Uterus (tissue), 4 donors: ENCODE results near the gene ARHGAP10. TPM values are rescaled to one million over a fixed set of nuclear protein-coding genes. Genes with fewer than 3 reads are reported as not detected.

Experiments used
- DNase-seq, 2 donors: peaks; one replicate each; pipeline ENCODE4 v3.0.0-alpha.2; 2019 to 2020
- H3K27ac ChIP-seq, 2 donors: fragments of 200-600 bp; sonication (generic); 1 replicate in 1 of 2; 2 replicates in 1 of 2; pipeline ENCODE4 v1.5.1; 2016 to 2018
- H3K27me3 ChIP-seq, 2 donors: fragments of 200-600 bp; sonication (generic); one replicate each; pipeline ENCODE4 v1.5.1; 2018 to 2019; ENCODE audit warnings: control low read depth in 1 of 2
- H3K36me3 ChIP-seq, 2 donors: fragments of 200-600 bp; sonication (generic); one replicate each; pipeline ENCODE4 v1.5.1; 2019; ENCODE audit warnings: control low read depth in 1 of 2
- H3K4me1 ChIP-seq, 2 donors: fragments of 200-600 bp; sonication (generic); one replicate each; pipeline ENCODE4 v1.5.1; 2018 to 2019; ENCODE audit warnings: control low read depth in 1 of 2
- H3K4me3 ChIP-seq, 2 donors: fragments of 200-600 bp; sonication (generic); 1 replicate in 1 of 2; 2 replicates in 1 of 2; pipeline ENCODE4 v1.5.1; 2018 to 2019; ENCODE audit warnings: mild to moderate bottlenecking in 1 of 2
- H3K9me3 ChIP-seq, 2 donors: fragments of 200-600 bp; sonication (generic); one replicate each; pipeline ENCODE4 v1.5.1; 2019; ENCODE audit warnings: control low read depth in 1 of 2
- POLR2A ChIP-seq, 2 donors: fragments of 450-650 bp; IDR thresholded peaks; one replicate each; pipeline ENCODE4 v1.6.1; 2016; ENCODE audit warnings: antibody characterized with exemption in 2 of 2, mild to moderate bottlenecking in 1 of 2, moderate library complexity in 1 of 2
- intact Hi-C: fragments of 100-400 bp; cut with DNase I; formaldehyde crosslinking; loops from one replicate; pipeline ENCODE4 v1.15.1; 2023; ENCODE audit warnings: low total_unique reads
- total RNA-seq, 4 donors: library from RNA; depleted of rRNA in 3 of 4; stranded (reverse); fragments of >200 nt in 3 of 4; gene quantifications; one replicate each; pipeline versions ENCODE4 v1.1.0 to v1.2.4, GENCODE V29; 2014 to 2023
- TF ChIP-seq, protein P1 (sequence below), 4 experiments: fragments of 200-600 bp in 2 of 4; fragments of 450-650 bp in 2 of 4; sonication (generic) in 2 of 4; IDR thresholded peaks; one replicate each; pipeline ENCODE4 v1.5.1; 2016 to 2019; ENCODE audit warnings: antibody characterized with exemption in 4 of 4, mild to moderate bottlenecking in 2 of 4, moderate library complexity in 1 of 4
- donor health status: DM: yes; HTN: yes; CAD: no.

Gene ARHGAP10
- total RNA-seq, 4 donors from 2014 or later, result 25.1 to 94.4 (median 54.4) TPM

DNA sequence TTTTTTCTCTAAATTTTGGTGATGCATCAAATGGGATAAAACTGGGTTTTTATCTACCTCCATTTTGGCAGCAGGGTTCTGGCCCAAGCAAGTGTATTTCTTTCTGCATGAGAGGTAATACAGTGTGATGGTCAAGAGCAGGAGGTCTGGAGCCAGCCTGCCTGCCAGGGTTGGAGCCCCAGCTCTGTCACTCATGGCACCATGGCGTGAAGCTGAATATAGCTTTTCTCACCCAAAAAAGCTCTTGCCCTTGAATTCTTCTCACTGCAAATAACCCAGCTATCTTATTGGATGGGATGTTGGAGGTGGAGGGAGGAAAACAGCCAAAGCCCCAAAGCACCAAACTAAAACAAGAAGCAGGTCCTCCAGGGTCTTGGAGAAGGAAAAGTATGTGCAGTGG, 218.4 kb downstream of the ARHGAP10 start:
- Histone ChIP-seq H3K4me1 (no peaks in the 10 kb centered on the region), H3K4me3 (no peak overlapping the region), H3K36me3 (no peaks in the 10 kb centered on the region), H3K27ac (no peak overlapping the region), H3K27me3 (no peaks in the 10 kb centered on the region), H3K9me3 (no peaks in the 10 kb centered on the region)
- intact Hi-C loops, result no loop called here
- no peak for DNase-seq
- no peak for TF ChIP-seq POLR2A (IDR thresholded peaks at IDR 0.05)

DNA sequence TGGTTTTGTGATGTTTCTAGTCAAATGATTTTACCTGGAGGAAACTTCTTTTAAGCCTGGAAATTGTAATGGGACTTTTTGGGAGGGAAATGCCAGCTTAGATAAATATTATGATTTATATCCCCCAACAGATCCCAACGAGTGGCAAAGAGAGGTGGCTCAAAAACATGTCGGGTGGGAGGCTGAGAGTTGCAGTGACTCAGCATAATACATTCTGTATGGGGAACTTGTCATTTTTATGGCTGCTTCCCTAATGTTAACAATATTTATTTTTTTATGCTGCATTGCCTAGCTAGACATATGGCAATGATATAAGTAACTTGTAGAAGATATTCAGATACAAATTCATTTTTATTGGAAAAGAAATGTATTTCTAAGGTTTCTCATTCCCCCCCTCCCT, 219.0 kb downstream of the ARHGAP10 start:
- Histone ChIP-seq H3K27ac (no peak overlapping the region), H3K9me3 (no peaks in the 10 kb centered on the region), H3K4me1 (no peaks in the 10 kb centered on the region), H3K4me3 (no peak overlapping the region), H3K27me3 (no peaks in the 10 kb centered on the region), H3K36me3 (no peaks in the 10 kb centered on the region)
- intact Hi-C loops, result no loop called here
- no peak for DNase-seq
- TF ChIP-seq, protein P1, sequence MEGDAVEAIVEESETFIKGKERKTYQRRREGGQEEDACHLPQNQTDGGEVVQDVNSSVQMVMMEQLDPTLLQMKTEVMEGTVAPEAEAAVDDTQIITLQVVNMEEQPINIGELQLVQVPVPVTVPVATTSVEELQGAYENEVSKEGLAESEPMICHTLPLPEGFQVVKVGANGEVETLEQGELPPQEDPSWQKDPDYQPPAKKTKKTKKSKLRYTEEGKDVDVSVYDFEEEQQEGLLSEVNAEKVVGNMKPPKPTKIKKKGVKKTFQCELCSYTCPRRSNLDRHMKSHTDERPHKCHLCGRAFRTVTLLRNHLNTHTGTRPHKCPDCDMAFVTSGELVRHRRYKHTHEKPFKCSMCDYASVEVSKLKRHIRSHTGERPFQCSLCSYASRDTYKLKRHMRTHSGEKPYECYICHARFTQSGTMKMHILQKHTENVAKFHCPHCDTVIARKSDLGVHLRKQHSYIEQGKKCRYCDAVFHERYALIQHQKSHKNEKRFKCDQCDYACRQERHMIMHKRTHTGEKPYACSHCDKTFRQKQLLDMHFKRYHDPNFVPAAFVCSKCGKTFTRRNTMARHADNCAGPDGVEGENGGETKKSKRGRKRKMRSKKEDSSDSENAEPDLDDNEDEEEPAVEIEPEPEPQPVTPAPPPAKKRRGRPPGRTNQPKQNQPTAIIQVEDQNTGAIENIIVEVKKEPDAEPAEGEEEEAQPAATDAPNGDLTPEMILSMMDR (IDR thresholded peaks at IDR 0.05), result no peak
- TF ChIP-seq POLR2A (IDR thresholded peaks at IDR 0.05), result no peak

DNA sequence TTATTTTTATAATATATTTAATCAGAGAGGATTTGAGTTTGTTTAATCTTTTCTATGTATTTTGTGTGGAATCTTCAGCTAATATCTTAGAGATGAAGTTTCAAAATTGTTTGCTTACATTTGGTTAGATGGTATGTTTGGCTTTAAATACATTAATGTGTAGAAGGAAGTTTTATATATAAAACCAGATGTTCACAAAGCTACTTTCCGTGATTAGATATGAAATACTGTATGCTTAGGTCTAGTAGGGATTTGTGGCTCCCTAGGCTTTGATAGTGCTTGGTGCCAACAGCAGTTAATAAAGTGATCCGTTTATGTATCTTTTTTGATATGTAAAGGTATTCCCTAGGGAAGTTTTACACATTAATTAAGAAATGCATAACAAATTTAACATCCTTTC, 223.0 kb downstream of the ARHGAP10 start:
- Histone ChIP-seq H3K27ac (no peak overlapping the region), H3K4me1 (no peaks in the 10 kb centered on the region), H3K4me3 (no peak overlapping the region), H3K27me3 (no peaks in the 10 kb centered on the region), H3K36me3 (no peaks in the 10 kb centered on the region), H3K9me3 (no peaks in the 10 kb centered on the region)
- intact Hi-C loops, result no loop called here
- TF ChIP-seq, protein P1 (IDR thresholded peaks at IDR 0.05), result no peak
- TF ChIP-seq POLR2A (IDR thresholded peaks at IDR 0.05), result no peak
- DNase-seq, result no peak

DNA sequence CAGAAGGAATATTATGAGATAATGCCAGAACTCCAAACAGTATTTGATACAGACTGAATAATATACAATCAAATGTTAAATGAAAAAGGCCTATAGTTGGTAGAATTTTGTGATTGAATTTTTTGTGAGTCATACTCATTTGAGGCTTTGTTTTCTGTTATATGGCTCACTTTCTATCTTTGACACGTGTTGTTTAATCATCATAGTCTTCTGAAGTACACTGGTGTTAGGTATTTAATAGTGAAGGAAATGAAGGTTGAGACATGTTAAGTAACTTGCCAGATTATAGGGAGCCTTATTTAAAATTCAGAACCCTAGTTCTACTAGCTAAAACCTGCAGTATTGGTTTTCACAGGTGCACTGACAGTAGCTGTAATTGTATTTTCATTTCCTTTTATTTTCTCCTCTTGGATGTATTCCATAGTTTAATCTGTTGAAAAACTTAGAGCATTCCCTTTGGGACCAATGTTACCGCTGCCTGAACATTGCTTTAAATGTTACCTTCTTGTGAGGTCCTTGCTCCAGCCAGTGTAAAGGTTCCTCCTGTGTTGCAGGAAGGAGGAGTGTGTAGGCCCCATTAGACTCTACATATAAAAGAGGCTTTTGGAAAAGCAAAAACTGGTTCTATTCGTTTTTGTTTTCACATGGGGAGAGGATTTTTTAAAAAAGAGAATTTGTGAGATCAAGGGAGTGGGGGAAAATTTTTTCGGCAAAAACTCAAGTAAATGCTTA, 224.1 kb downstream of the ARHGAP10 start:
- Histone ChIP-seq H3K27ac (peak overlapping the region in 1 of 2 donors; percentile 13), H3K9me3 (no peaks in the 10 kb centered on the region), H3K36me3 (no peaks in the 10 kb centered on the region), H3K4me1 (no peaks in the 10 kb centered on the region), H3K4me3 (no peak overlapping the region), H3K27me3 (no peaks in the 10 kb centered on the region)
- intact Hi-C loops, result no loop called here
- no peak for DNase-seq
- TF ChIP-seq POLR2A (IDR thresholded peaks at IDR 0.05), result no peak
- TF ChIP-seq, protein P1 (IDR thresholded peaks at IDR 0.05), result no peak

DNA sequence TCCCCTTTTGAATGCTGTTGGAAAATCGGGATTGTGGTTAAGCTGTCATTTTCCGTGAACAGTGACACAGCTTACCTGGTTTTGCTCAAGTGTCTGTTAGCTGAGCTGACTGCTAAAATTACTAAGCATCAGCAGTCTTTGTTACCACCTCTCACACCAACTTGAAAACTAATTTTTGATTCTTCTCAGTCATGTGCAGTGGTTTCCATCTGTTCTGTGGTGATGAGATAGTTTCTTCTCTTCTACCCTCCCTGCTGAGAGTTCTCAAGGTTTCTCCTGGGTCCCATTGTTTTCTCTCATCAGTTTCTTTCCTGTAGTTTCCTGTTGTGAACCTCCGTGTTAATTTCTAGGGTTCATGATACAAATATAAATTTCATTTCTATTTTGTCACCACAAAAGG, 225.6 kb downstream of the ARHGAP10 start:
- no peak overlapping the region for H3K27ac ChIP-seq
- intact Hi-C loops, result no loop called here

More for the DNA sequence above, 225.6 kb downstream of the ARHGAP10 start:
- no peak overlapping the region for H3K4me3 ChIP-seq
- no peaks in the 10 kb centered on the region for H3K27me3 ChIP-seq
- DNase-seq, result no peak
- TF ChIP-seq, protein P1 (IDR thresholded peaks at IDR 0.05), result no peak
- TF ChIP-seq POLR2A (IDR thresholded peaks at IDR 0.05), result no peak
- no peaks in the 10 kb centered on the region for H3K9me3 ChIP-seq
- no peaks in the 10 kb centered on the region for H3K4me1 ChIP-seq
- H3K36me3 ChIP-seq, result no peaks in the 10 kb centered on the region
